Upper lobe of right lung (tissue), 1 donor: ENCODE data around the gene FKBP1A. TPM values are rescaled to one million over a fixed set of nuclear protein-coding genes. Genes with fewer than 3 reads are reported as not detected.

Experiments
- ATAC-seq: fragments of 200-7000 bp; cut with Tn5 transposase; one replicate; pipeline ENCODE4 v1.9.1; 2020; ENCODE audit warnings: mild to moderate bottlenecking, moderate library complexity
- DNase-seq: peaks from one replicate; pipeline ENCODE4 v3.0.0-alpha.2; 2020
- H3K27ac ChIP-seq: fragments of 200-600 bp; one replicate; pipeline ENCODE4 v1.8.0; 2022
- H3K27me3 ChIP-seq: fragments of 200-600 bp; one replicate; pipeline ENCODE4 v1.8.0; 2022; ENCODE audit warnings: mild to moderate bottlenecking
- H3K36me3 ChIP-seq: fragments of 200-600 bp; one replicate; pipeline ENCODE4 v1.8.0; 2022
- H3K4me1 ChIP-seq: fragments of 200-600 bp; one replicate; pipeline ENCODE4 v1.8.0; 2022
- H3K4me3 ChIP-seq: fragments of 200-600 bp; one replicate; pipeline ENCODE4 v1.8.0; 2022; ENCODE audit warnings: mild to moderate bottlenecking
- H3K9me3 ChIP-seq: fragments of 200-600 bp; one replicate; pipeline ENCODE4 v1.8.0; 2022
- intact Hi-C: fragments of 100-400 bp; cut with DNase I; formaldehyde crosslinking; loops from one replicate; pipeline ENCODE4 v1.11.0; 2022
- total RNA-seq: library from RNA; stranded (reverse); fragmentation: NEBNext Ultra II Directional; extraction: Animal tissue kit (Norgen Biotek cat#: 25700); gene quantifications from one replicate; pipeline ENCODE4 v1.2.1, GENCODE V29; 2021
- TF ChIP-seq, protein P1 (sequence below): fragments of 200-600 bp; IDR thresholded peaks from one replicate; pipeline ENCODE4 v1.8.0; 2022; ENCODE audit warnings: antibody characterized with exemption
- donor health status: DM: no; HTN: yes; CAD: no; lungs with severe emphysema.

The FKBP1A gene
- total RNA-seq, 1 donor from 2014 or later = 266 TPM

DNA sequence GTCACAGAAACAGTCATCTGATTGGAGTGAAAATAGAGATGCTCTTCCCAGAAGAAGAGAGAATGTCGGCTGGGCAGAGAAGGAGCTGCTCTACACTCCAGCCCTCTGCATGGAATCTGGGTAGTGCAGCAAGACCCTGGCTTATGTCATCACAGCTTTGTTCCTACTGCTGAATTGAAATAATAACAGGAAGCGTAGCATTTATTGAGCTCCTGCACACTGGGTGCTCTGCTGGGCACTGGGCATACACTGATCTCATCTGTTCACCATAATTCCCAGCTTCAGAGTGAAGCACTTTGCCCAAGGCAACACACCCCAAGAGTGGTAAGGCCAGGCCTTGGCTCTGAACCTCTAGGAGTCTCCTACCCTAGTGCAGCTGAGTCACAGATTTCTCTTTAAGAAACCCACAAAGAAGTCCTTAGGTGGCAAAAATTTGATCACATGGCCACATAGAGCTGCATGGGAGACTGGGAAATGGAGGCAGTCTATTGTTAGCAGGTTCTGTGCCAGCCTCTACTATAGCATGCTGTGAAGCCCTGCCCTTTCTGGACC lies 60.0 kb downstream of the FKBP1A start:
- TF ChIP-seq, protein P1, sequence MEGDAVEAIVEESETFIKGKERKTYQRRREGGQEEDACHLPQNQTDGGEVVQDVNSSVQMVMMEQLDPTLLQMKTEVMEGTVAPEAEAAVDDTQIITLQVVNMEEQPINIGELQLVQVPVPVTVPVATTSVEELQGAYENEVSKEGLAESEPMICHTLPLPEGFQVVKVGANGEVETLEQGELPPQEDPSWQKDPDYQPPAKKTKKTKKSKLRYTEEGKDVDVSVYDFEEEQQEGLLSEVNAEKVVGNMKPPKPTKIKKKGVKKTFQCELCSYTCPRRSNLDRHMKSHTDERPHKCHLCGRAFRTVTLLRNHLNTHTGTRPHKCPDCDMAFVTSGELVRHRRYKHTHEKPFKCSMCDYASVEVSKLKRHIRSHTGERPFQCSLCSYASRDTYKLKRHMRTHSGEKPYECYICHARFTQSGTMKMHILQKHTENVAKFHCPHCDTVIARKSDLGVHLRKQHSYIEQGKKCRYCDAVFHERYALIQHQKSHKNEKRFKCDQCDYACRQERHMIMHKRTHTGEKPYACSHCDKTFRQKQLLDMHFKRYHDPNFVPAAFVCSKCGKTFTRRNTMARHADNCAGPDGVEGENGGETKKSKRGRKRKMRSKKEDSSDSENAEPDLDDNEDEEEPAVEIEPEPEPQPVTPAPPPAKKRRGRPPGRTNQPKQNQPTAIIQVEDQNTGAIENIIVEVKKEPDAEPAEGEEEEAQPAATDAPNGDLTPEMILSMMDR = no peak
- H3K27me3 ChIP-seq = no peaks in the 10 kb centered on the region
- DNase-seq (no peak), ATAC-seq (peak; percentile 3)
- H3K9me3 ChIP-seq = no peaks in the 10 kb centered on the region
- no peak overlapping the region for H3K4me3 ChIP-seq
- intact Hi-C loops = loop anchor here (10.0 kb wide), 1 partner anchor 62 kb away; the partner anchor contains the start of gene FKBP1A
- peak overlapping the region; percentile 72 for H3K27ac ChIP-seq
- H3K4me1 ChIP-seq = peaks cover 53% of the 10 kb centered on the region
- H3K36me3 ChIP-seq = peaks cover 5% of the 10 kb centered on the region

DNA sequence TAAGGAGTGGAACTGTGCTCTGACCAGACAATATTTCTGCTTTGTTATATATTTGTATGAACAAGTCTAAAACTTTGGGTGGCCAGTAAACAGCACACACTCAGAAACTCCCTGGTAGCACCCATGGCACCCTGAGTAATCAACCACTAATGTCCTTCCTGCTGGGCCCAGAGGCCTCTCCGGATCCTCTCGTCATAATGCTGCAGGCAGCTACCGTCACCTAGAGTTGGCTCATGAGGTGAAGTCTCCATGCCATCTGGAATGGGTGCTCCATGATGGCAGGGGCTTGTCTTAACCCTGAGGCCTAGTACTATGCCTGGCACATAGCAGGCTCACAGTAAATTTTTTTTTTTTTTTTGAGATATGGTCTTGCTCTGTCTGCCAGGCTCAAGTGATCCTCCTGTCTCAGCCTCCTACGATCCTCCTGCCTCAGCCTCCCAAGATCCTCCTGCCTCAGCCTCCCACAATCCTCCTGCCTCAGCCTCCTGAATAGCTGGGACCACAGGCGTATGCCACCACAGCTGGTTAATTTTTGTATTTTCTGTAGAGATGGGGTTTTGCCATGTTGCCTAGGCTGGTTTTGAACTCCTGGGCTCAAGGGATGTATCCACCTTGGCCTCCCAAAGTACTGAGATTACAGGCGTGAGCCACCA lies 60.9 kb downstream of the FKBP1A start:
- Histone ChIP-seq H3K27me3 (no peaks in the 10 kb centered on the region), H3K9me3 (no peaks in the 10 kb centered on the region), H3K27ac (peak overlapping the region; percentile 100), H3K4me3 (no peak overlapping the region), H3K36me3 (peaks cover 5% of the 10 kb centered on the region), H3K4me1 (peaks cover 54% of the 10 kb centered on the region)
- DNase-seq = no peak
- intact Hi-C loops = loop anchor here (10.0 kb wide), 1 partner anchor 63 kb away; the partner anchor contains the start of gene FKBP1A
- TF ChIP-seq, protein P1 = no peak
- ATAC-seq = no peak

DNA sequence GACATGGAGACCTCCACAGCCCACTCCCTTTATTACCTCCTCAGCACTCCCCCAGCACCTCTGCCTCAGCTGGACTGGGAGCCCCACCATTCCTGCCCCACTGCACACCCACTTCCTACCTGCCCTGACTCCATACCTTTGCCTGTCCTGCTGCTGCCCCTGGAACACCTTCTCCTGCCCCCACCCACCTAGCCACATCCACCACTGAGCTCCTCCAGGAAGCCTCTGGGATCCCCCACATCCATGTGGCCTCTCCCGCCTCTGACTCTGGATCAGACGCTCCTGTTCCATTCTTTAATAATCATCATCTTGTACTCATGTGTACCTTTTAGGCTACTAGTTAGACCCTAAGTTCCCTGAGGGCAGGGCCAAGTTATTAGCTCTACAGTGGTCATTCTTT lies 61.8 kb downstream of the FKBP1A start:
- Histone ChIP-seq H3K27me3 (no peaks in the 10 kb centered on the region), H3K4me3 (no peak overlapping the region), H3K4me1 (peaks cover 54% of the 10 kb centered on the region), H3K9me3 (no peaks in the 10 kb centered on the region), H3K36me3 (peaks cover 5% of the 10 kb centered on the region), H3K27ac (peak overlapping the region; percentile 100)
- intact Hi-C loops = loop anchor here (10.0 kb wide), 1 partner anchor 64 kb away; the partner anchor contains the start of gene FKBP1A
- ATAC-seq (no peak), DNase-seq (no peak)
- TF ChIP-seq, protein P1 = no peak

DNA sequence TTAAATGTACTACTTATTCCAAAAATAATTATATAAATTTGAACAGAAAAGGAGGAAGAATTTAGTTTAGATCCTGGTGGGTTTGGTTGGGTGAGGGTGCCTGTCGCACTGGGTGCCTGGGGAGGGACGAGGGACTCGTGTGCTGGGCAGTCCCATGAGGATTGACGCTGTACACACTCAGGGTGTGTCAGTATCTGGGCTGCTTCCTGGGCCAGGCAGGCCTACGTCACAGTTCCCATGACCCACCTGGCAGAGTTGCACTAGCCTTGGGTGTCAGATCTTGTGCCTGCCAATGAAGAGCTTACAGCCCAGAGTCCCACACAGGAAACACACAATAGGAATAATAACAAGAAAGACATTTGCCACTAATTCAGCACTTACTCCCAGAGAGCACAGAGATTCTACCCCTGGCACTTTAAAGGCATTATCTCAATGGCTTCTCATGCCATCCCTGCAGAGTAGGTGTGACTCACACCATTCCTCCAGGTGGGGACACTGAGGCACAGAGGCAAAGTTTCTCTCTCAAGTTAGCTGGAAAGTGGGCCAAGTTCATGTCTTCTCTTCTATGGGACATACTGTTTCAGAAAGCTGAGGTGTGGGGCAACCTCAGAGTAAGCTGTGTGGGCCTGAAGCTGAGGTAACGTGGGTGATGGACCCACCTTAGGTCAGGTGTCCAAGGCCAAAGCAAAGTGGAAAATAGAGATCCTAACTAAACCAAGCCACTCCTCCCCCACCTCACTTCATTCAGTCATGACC lies 62.6 kb downstream of the FKBP1A start:
- Histone ChIP-seq H3K9me3 (no peaks in the 10 kb centered on the region), H3K36me3 (peaks cover 5% of the 10 kb centered on the region), H3K27ac (peak overlapping the region; percentile 100), H3K4me3 (no peak overlapping the region), H3K27me3 (no peaks in the 10 kb centered on the region), H3K4me1 (peaks cover 54% of the 10 kb centered on the region)
- TF ChIP-seq, protein P1 = no peak
- no peak for DNase-seq
- peak; percentile 1 for ATAC-seq
- intact Hi-C loops = loop anchor here (10.0 kb wide), 1 partner anchor 65 kb away; the partner anchor contains the start of gene FKBP1A

DNA sequence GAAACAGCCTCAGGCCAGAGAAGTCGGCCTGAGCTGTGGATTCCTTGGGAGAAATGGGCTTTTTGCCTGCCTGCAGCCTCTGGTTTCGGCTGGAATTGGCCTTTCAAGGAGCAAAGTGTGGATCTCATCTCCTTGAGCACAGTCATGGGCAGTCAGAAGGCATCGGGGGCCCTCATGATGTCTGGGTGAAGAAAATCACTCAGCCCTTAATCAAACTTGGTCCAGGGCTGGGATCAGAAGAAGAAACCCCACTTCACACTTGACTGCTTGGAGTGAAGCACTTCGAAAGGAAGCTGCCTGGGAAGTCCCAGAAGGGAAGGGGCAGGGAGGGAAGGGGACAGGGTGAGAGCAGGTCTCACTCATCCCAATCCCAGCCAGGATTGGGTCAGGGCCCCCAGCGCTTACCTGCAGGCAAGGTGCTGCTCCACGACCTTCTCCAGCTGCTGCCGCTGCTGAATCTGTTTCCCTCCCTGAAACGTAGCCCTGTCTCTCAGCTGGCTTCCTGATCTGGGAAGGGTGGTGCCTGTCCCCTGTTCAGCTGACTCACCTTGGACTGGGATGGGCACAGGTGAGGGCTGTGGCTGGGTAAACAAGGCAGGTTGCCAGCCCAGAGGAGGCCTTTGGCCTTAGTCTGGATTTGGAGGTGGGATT lies 64.0 kb downstream of the FKBP1A start, which contains the start of gene SDCBP2:
SDCBP2 (minus strand) TSS at position 460 of the 651 bp plus-strand sequence. CDS start 8,723 bp downstream, outside the sequence.
- DNase-seq = peak; percentile 77
- Histone ChIP-seq H3K36me3 (peaks cover 5% of the 10 kb centered on the region), H3K9me3 (no peaks in the 10 kb centered on the region), H3K4me1 (peaks cover 65% of the 10 kb centered on the region), H3K27ac (peak within 1 kb of the TSS; percentile 100), H3K27me3 (no peaks in the 10 kb centered on the region), H3K4me3 (no peak within 1 kb of the TSS)
- TF ChIP-seq, protein P1 = no peak
- ATAC-seq = peak; percentile 53
- intact Hi-C loops = no loop called here
